Fibroblast of skin of left biceps (primary cell): ENCODE measurements around the gene FAM78A.
"Not testable (repeated sequence)": the region's sequence is repeated elsewhere in the genome, so short reads cannot be mapped to it uniquely, and the experiment has no call there.

Experiments used
- DNase-seq, 2 experiments: peaks; one replicate each; pipeline ENCODE4 v3.0.0-alpha.2; 2013; ENCODE audit warnings: low read depth in 2 of 2

FAM78A gene

DNA sequence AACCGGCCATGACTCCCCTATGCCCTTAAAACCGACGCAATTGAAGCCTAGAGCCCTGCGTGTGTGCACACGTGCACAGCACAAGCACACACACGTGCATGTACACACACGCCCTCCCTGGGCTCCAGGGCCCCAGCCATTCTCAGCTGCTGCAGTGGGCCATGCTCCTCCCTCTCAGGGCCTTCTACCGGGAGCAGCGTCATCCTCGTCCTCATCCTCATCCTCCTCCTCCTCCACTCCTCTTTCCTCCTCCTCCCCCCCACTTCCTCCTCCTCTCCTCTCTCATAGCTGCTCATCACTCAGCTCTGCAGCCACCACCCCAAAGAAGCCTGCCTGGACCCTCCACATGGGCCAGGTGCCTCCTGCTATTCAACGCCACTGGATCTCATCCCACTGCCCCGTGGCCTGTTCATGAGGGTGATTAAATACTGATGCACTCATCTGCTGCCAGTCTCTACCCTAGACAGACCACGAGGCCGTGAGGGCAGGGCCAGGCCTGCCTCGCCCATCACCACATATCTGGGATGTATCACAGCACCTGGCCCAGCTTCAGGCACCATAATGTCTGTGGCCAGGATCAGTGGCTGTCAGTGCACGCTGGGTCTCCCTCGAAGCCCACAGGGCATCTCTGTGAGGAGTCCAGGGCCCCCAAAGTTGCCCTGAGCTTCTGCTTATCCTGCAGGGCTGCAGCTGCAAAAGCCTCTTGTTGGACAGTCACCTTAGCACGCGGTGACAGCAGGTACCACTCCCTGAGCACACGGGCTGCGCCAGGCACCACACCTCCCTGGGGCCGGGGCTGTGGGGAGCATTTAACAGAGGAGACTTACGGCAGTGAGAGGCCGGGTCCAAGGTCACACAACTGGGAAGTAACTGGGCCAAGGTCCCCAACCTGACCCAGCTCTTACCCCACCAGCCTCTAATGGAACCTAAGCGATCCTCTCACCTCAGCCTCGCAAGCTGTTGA, 9.8 kb downstream of the FAM78A start:
- DNase-seq = no peak

DNA sequence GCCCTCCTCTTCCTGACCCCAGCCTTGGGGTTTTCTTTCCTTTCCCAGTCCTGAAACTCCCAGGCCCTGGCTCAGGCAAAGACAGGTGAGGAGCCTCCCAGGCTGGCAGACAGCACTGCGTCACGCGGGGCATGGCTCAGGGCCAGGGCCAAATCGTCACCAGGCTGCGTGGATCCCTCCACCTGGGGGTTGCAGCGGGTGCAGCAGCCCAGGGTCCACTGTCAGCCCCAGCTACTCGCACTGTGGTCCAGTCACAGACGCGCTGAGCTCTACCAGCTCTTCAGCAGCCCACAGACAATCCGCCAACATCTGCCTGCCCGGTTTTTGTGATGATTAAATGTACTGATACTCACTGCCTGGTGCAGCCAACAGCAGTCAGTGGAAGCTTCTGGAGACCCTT, 12.1 kb downstream of the FAM78A start:
- DNase-seq = no peak

DNA sequence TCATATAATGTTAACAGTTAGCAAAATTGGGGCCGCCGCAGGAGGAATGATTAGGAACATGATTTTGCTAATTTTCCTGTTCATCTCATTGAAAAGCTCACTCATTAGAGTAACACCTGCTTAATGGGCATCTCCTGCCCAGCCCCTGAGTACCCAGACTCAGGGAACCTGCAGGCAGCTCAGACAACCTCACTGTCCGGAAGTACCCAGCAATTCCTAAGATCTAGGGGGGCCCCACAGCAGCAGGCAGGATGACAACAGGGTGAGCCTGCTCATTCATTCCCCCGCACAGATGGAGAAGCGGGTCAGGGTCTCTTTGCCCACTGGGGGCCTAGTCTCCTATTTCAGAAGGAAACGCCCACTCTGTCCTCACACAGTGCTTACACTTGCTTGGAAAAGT, 12.6 kb downstream of the FAM78A start:
- no peak for DNase-seq

DNA sequence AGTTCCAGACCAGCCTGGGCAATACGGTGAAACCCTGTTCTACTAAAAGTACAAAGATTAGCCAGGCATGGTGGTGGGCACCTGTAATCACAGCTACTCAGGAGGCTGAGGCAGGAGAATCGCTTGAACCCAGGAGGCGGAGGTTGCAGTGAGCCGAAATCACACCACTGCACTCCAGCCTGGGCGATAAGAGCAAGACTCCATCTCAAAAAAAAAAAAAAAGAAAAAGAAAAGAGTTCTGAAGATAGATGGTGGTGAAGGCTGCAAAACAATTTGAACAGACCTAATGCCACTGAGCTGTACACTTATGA, 13.3 kb downstream of the FAM78A start:
- not testable (repeated sequence) for DNase-seq

DNA sequence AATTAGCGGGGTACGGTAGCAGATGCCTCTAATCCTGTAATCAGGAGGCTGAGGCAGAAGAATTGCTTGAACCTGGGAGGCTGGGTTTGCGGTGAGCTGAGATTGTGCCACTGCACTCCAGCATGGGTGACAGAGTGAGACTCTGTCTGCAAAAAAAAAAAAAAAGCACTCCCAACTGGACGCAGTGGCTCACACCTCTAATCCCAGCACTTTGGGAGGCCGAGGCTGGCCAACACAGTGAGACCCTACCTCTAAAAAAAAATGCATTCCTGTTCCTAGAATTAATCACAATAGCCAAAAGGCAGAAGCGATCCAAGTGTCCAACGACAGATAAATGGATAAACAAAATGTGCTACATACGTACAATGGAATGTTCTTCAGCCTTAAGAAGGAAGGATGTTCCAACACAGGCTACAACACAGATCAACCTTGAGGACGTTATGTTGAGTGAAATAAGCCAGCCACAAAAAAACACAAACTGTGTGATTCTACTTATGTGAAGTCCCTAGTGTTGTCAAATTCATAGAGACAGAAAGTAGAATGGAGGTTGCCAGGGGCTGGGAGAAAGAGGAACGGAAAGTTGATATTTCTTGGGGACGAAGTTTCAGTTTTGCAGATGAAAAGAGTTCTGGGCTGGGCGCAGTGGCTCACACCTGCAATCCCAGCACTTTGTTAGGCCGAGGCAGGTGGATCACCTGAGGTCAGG, 13.8 kb downstream of the FAM78A start:
- no peak for DNase-seq

DNA sequence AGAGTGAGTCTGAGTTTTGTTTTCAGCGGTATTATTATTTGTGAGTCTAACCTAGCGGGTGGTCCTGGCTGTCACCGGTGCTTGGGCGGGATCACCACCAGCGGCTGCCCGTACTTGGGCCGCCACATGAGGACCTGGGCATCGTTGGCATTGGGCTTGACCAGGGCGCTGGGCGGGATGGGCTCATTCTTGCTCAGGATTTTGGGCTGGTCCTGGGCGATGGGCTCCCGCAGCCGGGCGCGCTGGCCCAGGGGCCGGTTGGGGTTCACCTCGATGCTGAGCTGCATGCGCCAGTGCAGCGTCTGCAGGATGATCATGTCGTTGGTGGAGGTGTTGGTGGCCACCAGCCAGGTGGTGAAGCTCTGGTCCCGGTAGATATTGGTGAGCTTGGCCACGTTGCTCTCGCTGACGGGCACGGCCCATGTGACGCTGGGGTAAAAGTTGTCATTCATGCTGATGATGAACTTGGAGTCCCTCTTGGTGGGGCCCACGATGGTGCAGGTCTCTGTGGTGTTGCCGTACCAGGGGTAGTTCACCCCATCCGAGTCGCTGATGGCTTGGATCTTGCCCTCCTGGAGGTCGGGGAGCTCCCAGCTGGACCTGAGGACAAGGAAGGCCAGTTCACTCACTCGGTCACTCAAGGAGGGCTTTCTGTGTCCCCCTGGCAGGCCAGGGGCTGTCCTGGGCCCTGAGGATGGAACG, 15.4 kb downstream of the FAM78A start:
- no peak for DNase-seq

DNA sequence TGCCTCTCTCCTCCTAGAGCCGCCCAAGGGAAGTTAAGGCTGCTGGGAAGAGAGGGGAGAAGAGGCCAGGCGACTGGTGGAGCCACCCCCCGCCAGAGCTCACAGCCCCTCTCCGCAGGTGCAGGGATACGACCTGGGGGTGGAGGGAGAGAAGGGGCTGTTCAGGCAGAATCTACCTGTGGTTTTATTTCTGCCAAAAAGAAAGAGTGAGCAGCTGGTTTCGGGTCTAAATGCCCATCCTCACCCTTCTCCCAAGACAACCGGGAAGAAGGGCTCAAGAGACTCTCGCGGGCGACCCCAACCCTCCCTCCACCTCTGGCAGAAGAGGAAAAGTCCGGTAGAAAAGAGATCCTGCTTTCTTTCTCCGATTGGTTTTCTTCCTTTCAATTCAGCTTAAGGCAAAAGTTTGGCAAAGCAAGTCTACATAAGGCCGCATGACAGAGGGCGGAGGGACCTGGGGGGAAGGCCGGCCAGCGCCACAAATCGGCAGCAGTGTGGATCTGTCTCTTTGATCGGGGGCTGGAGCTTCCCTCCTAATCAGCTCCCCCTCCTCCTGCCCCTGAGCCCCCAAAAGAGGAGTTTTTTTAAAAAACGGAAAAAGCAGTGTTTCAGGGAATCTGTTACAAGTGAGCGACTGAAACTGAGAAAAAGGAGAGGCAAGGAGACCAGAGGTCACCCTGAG, 16.3 kb downstream of the FAM78A start:
- no peak for DNase-seq

DNA sequence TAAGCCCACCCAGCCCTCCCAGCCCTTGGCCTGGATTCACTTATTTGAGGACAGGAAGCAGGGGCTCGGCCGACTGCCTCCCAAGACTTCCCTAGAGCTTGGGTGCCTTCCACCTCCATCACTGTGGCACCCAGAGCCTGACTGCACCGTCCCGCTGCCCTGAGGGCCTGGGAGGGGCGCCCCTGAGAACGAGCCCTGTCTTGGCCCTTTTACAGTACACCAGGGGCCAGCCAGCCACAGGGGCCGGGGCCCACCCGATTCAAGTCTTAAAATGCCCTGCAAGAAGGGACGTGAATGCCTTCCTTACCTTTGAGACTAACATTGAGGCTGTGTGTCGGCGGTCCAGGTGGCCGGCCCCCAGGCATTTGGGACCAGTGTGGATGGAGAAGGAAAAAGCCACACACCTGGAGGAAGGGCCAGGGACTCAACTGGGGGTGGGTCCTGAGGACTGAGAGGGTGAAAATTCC, 16.8 kb downstream of the FAM78A start:
- DNase-seq = no peak

DNA sequence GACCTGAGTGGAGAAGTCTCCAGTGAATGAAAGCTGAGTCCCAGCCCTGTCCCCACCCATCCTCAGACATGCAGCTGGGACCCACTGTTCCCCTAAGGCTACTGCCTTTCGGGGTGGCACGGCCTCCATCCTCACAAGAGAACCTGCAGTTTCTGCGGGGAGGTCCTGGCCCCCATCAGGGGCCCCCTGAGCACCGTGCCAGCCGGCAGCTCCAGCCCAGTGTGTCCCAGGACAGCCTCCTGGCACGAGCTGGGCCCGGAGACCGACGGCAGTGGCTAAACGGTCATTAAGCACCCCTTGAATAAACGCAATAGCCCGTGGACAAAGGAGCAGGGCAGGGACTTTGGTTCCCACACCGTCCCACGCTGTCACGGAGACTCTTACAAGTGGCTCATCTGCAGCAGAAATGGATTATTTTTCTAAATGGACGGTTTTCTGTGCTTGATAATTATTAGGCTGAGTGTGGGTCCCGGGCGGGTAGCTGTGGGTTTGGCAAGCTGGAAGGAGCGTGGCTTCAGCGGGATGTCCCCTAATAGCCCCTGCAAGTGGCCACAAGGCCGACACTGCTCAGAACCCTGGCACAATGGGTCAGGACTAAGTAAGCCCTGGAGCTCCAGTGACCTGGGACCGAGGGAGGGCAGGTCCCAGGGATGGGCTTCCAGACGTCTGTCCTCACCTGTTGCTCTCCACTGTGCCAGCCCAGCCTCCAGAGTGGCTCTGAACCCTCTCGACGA, 17.4 kb downstream of the FAM78A start:
- DNase-seq = no peak

DNA sequence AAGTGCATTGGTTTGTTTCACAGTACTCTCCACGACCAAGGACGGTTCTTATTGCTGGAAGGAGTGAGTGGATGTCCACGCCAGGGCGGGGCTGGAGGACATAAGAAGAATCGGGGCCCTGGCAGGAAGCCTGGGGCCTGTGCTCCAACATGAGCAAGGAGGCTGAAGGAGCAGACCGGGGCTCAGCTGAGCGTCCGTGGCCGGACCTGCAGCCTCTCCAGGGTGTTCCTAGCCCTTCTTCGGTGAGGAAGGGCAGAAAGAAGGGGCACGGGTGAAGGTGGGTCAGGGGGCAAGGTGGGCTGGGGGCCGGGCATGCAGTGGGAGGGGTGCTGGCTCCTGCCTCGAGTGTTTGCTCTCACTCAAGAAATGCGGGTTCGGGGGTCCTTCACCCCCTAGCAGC, 18.1 kb downstream of the FAM78A start:
- no peak for DNase-seq

DNA sequence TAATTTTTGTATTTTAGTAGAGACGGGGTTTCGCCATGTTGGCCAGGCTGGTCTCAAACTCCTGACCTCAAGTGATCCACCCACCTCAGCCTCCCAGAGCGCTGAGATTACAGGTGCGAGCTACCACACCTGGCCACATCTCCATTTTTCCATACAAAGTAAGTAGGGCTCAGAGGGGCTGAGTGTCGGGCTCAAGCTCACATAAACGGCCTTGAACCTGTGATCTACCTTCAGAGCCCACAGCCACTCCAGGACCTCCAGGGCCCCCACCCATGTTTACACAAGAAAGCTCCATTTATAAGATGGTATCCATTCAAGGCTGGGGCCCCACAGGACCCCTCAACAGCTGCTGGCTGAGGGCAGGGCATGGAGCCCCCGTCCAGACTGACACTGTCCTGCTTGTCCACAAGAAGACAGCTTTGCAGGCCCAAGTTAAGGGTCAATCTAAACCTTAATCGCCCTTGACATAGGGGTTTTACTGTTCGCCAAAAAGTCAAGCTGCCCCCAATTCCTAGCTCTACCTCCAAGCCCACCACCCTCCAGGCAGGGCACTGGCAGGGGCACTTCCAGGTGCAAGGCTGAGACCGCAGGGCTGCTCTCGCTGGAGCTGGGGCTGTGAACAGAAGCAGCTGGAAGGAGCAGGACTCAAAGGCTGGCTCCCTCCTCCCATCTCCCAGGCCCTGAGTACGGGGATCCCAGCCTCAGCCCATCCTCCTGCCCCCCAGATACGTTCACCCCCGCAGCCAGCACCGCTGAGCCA, 18.9 kb downstream of the FAM78A start:
- DNase-seq = no peak

DNA sequence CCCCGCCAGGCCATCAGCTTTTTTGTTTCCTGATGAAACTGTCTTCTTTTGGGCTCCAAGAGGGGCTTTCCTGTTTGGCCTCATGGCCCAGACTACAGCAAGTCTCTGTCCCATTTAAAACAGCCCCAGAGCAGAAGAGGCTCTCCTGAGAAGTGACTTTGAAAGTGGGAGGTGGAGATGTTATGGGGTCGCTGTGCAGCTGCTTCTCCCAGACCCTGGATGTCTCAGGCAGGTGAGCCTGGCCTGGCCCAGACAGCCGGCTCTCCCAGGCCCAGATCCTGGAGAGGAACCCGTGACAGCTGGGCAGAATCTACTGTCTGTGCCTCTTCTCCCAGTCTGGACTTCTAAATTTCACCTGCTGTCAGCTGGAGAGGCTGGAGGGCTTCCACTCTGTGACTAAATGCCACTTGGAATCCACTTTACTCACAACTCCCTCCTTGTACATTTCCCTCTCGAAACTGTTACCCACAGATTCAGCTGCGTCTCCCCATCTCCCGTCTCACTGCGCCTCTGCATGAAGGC, 20.6 kb downstream of the FAM78A start:
- DNase-seq = no peak

DNA sequence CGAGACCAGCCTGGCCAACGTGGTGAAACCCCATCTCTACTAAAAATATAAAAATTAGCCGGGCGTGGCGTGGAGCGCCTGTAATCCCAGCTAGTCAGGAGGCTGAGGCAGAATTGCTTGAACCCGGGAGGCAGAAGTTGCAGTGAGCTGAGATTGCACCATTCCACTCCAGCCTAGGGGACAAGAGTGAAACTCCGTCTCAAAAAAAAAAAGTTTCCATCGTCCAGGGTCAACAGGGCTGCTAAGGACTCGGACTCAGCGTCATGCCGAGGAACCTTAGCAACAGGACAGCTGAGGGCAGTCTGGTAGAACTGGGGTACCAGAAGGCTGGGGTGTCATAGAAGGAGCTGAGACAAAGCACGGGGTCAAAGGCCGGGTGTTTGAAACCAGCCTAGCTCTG, 21.7 kb downstream of the FAM78A start:
- DNase-seq = no peak

DNA sequence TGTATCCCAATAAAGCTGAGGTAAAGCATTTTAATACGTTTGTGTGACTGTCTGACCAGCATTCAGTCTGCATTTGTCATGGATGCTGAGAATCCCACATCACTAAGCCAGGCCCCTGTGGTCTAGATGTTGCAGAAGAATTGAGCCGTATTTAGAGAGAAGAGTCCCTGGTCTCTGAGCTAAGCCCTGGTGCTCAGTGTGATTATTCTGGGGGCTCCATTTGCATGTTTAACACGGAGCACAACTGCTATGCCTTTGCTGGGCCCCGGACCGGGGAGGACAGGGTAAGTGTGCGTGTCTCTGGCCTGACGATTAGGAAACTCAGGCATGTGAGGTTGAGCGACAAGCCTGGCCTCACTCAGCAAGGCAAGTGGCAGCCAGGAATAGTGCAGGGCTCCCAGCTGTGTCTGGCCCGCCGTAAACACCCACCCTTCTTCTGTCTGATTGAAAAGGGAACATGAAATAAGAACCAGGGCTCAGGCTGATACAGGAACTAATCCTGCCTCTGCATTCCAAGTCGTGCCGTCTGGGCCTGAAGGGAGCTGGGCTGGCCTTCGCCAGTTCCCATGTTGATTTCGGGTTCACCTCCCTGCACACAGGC, 22.3 kb downstream of the FAM78A start:
- DNase-seq = peak in 1 of 2 experiments; percentile 18

DNA sequence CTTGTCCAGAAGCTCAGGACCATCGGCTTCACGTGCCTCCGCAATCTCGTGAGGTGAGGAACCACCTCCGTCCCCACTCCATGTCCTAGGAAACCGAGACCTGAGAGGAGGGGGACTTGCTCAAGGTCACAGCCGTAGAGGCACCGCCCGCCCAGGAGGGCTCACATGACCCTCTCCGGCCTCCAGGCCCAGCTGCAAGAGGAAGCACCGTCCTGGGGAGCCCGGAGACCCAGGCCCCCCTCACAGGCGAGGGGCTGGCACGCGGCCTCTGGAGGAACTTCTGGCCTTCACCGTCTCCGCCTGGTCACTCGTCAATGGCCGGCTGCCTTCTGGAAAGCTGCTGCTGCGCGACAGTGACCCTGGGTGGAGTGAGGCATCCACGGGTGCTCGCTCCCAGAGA, 24.2 kb downstream of the FAM78A start:
- no peak for DNase-seq

DNA sequence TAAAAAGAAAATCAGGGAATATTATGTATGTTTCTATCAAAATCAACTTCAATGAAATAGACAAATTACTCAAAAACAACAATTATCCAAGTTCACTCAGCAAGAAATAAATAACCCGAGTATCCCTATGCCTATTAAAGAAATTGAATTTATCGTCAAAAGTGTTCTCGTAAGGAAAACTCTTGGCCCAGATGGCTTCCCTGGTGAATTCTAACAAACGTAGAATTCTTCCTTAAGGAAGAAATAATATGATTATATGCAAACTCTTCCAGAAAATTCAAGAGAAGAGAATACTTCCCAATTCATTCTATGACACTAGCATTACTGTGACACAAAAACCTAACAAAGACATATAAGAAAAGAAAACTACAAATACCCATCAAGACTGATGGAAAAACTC, 29.7 kb downstream of the FAM78A start:
- no peak for DNase-seq

DNA sequence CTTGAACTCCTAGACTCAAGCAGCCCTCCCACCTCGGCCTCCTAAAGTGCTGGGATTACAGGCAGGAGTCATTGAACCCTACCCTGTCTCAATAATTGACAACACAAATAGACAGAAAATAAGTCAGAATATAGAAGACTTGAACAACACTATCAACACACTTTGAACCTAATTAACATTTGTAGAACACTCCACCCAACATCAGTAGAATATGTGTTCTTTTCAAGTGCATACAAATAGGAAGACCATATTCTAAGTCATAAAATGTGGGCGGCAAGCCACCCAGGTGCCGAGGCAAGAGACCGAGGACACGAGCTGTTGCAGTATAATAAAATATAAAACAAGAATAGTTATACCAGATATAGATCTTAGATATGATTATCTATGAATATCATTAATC, 32.0 kb downstream of the FAM78A start:
- DNase-seq = not testable (repeated sequence)

DNA sequence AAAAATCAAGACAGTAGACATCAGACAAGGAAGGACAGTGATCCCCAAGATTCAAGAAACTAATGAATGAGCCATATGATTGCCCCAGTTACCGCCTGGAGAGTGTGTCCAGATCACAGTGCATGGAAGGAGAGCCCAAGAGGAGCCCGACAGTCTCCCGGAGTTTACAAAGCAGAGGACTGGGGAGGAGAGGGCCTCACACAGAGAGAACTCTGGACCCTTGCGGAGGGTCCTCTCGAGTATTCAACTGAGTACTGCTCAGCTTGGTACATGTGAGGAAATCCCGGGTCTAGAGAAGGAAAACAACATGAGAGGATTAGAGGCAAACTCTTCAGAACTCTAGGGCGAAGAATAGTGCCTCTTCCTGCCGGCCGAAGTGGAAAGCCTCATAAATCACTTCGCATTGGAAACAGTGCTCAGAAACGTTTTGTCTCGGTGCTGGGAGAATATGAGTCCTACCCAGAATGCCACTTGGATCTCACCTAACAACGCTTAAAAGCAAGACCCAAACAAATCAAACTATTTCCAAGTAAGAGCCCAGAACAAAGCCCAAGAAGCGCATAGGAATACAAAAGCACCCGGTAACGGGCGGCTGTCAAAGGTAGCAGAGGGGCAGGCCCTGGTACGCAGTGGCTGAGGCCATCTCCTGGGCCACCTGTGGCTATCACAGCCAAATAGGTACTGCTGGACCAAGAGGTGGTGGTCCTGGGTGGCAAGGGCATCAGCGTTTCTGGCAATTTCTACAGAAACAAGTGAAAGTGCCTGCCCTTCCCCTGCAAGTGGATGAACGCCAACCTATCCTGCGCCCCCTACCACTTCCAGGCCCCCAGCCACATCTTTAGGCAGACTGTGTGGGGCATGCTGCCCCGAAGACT, 36.0 kb downstream of the FAM78A start:
- no peak for DNase-seq
